ENCODE measurements around the gene TTYH3.

DNA sequence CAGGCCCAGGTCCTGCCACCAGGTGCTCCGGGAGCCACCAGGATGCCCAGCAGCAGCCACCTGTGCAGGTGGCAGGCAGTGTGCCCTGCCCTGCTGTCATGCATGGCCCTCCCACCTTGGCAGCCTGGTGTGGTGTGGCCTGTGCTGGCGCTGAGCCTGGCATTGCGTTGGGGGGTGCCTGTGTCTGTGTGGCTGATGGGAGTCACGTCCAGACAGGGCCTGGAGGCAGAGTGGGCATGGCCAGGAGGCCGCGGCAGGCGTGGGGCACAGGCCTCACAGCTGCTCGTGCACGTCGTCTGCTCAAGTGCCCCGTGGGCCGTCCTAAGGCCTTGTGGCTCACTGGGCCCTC, 8.7 kb downstream of the TTYH3 start:
- TF ChIP-seq SP1 (IDR thresholded peaks at IDR 0.05) (no peak), FOXK2 (IDR thresholded peaks at IDR 0.05) (no peak), SUZ12 (IDR thresholded peaks at IDR 0.05) (no peak), BHLHE40 (IDR thresholded peaks at IDR 0.05; ENCODE audit: borderline replicate concordance) (no peak), ARNT (IDR thresholded peaks at IDR 0.05) (no peak), FOXM1 (IDR thresholded peaks at IDR 0.05; ENCODE audit: borderline replicate concordance) (no peak), LEF1 (IDR thresholded peaks at IDR 0.05; ENCODE audit: borderline replicate concordance) (no peak)
- TF ChIP-seq, protein P1, sequence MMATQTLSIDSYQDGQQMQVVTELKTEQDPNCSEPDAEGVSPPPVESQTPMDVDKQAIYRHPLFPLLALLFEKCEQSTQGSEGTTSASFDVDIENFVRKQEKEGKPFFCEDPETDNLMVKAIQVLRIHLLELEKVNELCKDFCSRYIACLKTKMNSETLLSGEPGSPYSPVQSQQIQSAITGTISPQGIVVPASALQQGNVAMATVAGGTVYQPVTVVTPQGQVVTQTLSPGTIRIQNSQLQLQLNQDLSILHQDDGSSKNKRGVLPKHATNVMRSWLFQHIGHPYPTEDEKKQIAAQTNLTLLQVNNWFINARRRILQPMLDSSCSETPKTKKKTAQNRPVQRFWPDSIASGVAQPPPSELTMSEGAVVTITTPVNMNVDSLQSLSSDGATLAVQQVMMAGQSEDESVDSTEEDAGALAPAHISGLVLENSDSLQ (IDR thresholded peaks at IDR 0.05): no peak

All from HEK293T (cell line).